HEK293T (cell line): ENCODE data around the gene PGM5.

Experiments used
- CTCF ChIA-PET: fragments of 350-600 bp; formaldehyde crosslinking; extraction: SDS; loops from one replicate; lab custom pipeline; 2021; ENCODE audit warnings: antibody characterized with exemption, inconsistent platforms; lab: Yijun Ruan, JAX
- POLR2A ChIA-PET: fragments of 350-600 bp; formaldehyde crosslinking; extraction: SDS; loops from one replicate; lab custom pipeline; 2020; ENCODE audit warnings: antibody characterized with exemption, inconsistent platforms; lab: Yijun Ruan, JAX
- DNase-seq: peaks from one replicate; pipeline ENCODE4 v3.0.0; 2012; ENCODE audit warnings: mixed read lengths; ENCODE audit errors: extremely low spot score
- ARNT ChIP-seq: fragments of 450-650 bp; IDR thresholded peaks from 2 replicates; pipeline ENCODE4 v1.6.1; 2017; ENCODE audit warnings: mild to moderate bottlenecking
- BHLHE40 ChIP-seq: fragments of 450-650 bp; IDR thresholded peaks from 2 replicates; pipeline ENCODE4 v1.6.1; 2016; ENCODE audit warnings: mild to moderate bottlenecking, moderate library complexity, borderline replicate concordance
- CTBP1 ChIP-seq: fragments of 450-650 bp; IDR thresholded peaks from 2 replicates; pipeline ENCODE4 v1.6.1; 2016; ENCODE audit warnings: borderline replicate concordance
- ELF4 ChIP-seq: fragments of 450-650 bp; IDR thresholded peaks from 2 replicates; pipeline ENCODE4 v1.6.1; 2017; ENCODE audit warnings: antibody characterized with exemption
- FOXA1 ChIP-seq: fragments of 450-650 bp; IDR thresholded peaks from 2 replicates; pipeline ENCODE4 v1.6.1; 2016; ENCODE audit warnings: mild to moderate bottlenecking
- FOXK2 ChIP-seq: fragments of 450-650 bp; IDR thresholded peaks from 2 replicates; pipeline ENCODE4 v1.6.1; 2016; ENCODE audit warnings: mild to moderate bottlenecking
- FOXM1 ChIP-seq: fragments of 450-650 bp; IDR thresholded peaks from 2 replicates; pipeline ENCODE4 v1.6.1; 2017; ENCODE audit warnings: mild to moderate bottlenecking, borderline replicate concordance
- HDGF ChIP-seq: fragments of 450-650 bp; IDR thresholded peaks from 2 replicates; pipeline ENCODE4 v1.6.1; 2017; ENCODE audit warnings: antibody characterized with exemption, borderline replicate concordance
- L3MBTL2 ChIP-seq: fragments of 450-650 bp; conservative IDR thresholded peaks from 2 replicates; pipeline ENCODE4 v1.6.1; 2016; ENCODE audit warnings: mild to moderate bottlenecking
- LEF1 ChIP-seq: fragments of 450-650 bp; IDR thresholded peaks from 2 replicates; pipeline ENCODE4 v1.6.1; 2017; ENCODE audit warnings: mild to moderate bottlenecking, borderline replicate concordance
- NFRKB ChIP-seq: fragments of 450-650 bp; IDR thresholded peaks from 2 replicates; pipeline ENCODE4 v1.6.1; 2016; ENCODE audit warnings: mild to moderate bottlenecking, moderate library complexity
- SP1 ChIP-seq: fragments of 450-650 bp; IDR thresholded peaks from 2 replicates; pipeline ENCODE4 v1.6.1; 2017
- SUZ12 ChIP-seq: fragments of 450-650 bp; IDR thresholded peaks from 2 replicates; pipeline ENCODE4 v1.6.1; 2016; ENCODE audit warnings: mild to moderate bottlenecking
- TARDBP ChIP-seq: fragments of 450-650 bp; IDR thresholded peaks from 2 replicates; pipeline ENCODE4 v1.6.1; 2016
- ZNF384 ChIP-seq: fragments of 450-650 bp; IDR thresholded peaks from 2 replicates; pipeline ENCODE4 v1.6.1; 2016
- TF ChIP-seq, protein P1 (sequence below): fragments of 450-650 bp; IDR thresholded peaks from 2 replicates; pipeline ENCODE4 v1.6.1; 2016

The PGM5 gene

DNA sequence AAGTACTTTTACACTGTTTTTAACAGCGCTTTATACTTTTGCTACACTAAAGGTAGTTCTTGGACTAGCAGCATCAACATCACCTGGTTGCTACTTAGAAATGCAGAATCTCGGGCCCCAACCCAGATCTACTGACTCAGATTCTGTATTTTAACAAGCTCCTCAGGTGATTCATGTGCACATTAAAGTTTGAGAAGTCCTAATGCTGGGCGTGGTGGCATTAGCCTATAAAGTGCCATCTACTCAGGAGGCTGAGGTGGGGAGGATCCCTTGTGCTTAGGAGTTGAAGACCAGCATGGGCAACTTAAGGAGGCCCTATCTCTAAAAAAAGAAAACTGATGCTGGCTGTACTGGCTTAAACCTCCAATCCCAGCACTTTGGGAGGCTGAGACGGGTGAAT is 157.6 kb downstream of the PGM5 start:
- ChIA-PET POLR2A (no interaction called here), CTCF (no interaction called here)
- DNase-seq: no peak
- TF ChIP-seq ARNT: no peak

DNA sequence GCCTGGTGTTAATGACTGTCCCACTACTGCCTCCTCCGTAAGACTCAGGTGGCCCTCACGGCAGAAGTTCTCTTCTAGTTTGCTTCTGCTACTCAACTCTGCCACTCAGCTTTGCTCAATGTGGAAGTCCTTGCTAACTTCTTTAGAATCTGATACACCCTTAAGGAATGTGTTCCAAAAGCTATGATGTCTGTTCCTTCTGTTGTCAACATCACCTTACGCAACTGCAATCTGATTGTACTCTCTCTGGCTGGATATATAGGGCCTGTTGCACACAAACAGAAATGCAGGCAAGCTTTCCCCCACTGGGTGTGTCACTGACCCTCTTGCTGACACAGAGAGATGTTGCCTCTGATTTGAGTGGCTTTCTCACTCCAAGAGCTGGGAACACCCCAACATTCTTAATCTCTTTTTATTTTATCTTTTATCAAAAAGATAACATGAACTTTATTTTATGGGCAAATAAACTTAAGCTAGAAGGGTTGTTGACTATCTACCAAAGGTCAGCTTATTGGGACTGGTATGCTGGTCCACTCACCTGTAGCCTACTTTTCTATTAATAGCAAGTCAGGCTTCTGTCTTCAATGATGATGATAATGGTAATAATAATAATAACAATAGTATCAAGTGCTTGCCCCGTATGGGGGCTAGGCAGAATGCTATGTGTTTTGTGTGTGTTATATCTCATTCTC is 159.1 kb downstream of the PGM5 start:
- TF ChIP-seq FOXK2 (no peak), ARNT (no peak)
- ChIA-PET POLR2A (no interaction called here), CTCF (no interaction called here)
- DNase-seq: no peak

DNA sequence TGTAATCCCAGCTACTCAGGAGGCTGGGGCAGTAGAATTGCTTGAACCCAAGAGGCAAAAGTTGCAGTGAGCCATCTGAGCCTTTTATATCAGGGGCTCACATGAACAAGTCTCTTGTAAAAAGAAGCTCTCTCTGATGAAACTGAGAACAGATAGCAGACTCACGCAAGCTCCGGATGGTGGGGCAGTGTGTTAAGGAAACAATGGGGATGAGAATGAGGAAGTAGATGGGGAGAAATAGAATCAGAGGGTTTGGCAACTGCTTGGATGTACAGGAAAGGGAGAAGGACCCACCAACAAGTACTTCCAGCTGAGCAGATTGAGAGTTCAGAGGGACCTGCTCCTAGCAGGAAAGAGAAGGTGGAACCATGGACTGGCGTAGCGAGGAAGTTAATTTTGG is 165.7 kb downstream of the PGM5 start:
- no peak for TF ChIP-seq SUZ12
- TF ChIP-seq ELF4: no peak
- TF ChIP-seq FOXK2: no peak
- no peak for TF ChIP-seq NFRKB
- TF ChIP-seq HDGF: no peak
- no peak for TF ChIP-seq LEF1
- TF ChIP-seq TARDBP: no peak
- no peak for TF ChIP-seq L3MBTL2
- no peak for TF ChIP-seq FOXM1
- no peak for TF ChIP-seq CTBP1
- ChIA-PET POLR2A (no interaction called here), CTCF (no interaction called here)
- no peak for DNase-seq

- TF ChIP-seq FOXA1: no peak
- no peak for TF ChIP-seq BHLHE40
- no peak for TF ChIP-seq NFRKB
- no peak for TF ChIP-seq CTBP1
- TF ChIP-seq ZNF384: no peak
- no peak for TF ChIP-seq SUZ12
- no peak for TF ChIP-seq FOXK2
- no peak for TF ChIP-seq HDGF
- TF ChIP-seq LEF1: no peak
- TF ChIP-seq SP1: no peak
- no peak for TF ChIP-seq FOXM1
- TF ChIP-seq, protein P1, sequence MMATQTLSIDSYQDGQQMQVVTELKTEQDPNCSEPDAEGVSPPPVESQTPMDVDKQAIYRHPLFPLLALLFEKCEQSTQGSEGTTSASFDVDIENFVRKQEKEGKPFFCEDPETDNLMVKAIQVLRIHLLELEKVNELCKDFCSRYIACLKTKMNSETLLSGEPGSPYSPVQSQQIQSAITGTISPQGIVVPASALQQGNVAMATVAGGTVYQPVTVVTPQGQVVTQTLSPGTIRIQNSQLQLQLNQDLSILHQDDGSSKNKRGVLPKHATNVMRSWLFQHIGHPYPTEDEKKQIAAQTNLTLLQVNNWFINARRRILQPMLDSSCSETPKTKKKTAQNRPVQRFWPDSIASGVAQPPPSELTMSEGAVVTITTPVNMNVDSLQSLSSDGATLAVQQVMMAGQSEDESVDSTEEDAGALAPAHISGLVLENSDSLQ: no peak
- no peak for TF ChIP-seq ELF4
- no peak for TF ChIP-seq ARNT
- no peak for TF ChIP-seq TARDBP
- POLR2A ChIA-PET: no interaction called here
- DNase-seq: no peak
- CTCF ChIA-PET: interaction anchor here (0.6 kb wide), 1 partner anchor 66 kb away, joined by 3 read pairs; no protein-coding TSS in a partner anchor
Observed at GRCh38 chr9:68522954-68523353, 166.5 kb downstream of the PGM5 start.

DNA sequence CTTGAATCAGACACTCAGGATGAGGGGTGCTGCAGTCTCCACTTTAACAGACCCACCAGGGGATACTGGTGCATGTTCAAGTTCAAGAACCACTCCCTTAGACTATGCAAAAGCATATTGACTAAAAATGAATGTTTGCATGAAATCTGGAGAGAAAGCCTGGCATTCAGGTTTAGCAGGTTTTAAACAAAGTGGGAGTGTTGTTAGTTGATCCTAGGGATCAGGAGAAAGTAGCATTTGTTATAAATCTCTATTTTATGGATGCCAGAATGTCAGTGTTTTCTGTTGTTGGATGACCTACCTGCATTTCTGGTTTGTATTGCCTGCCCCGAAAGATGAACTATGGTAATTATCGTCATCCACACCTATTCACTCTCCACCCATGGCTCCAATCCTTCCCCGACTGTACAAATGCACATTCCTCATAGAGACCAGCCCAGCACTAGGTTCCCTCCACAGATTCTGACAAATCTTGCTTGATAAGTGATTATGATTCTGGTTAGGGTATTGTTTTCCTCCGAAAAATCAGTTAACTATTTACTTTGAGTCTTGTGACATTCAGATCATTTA is 167.0 kb downstream of the PGM5 start:
- TF ChIP-seq FOXA1: no peak
- no peak for TF ChIP-seq ELF4
- TF ChIP-seq FOXM1: no peak
- no peak for TF ChIP-seq ARNT
- TF ChIP-seq SUZ12: no peak
- TF ChIP-seq, protein P1: no peak
- TF ChIP-seq LEF1: no peak
- no peak for TF ChIP-seq ZNF384
- no peak for DNase-seq
- POLR2A ChIA-PET: no interaction called here
- CTCF ChIA-PET: no interaction called here

GRCh38 chr9:68530618-68531017 is 174.2 kb downstream of the PGM5 start:
- POLR2A ChIA-PET: interaction anchor here (0.6 kb wide), 1 partner anchor 96 kb away, joined by 3 read pairs; no protein-coding TSS in a partner anchor
- no peak for DNase-seq
- CTCF ChIA-PET: no interaction called here
- TF ChIP-seq TARDBP (no peak), L3MBTL2 (no peak)

GRCh38 chr9:68532131-68532530 is 175.7 kb downstream of the PGM5 start:
- ChIA-PET CTCF (no interaction called here), POLR2A (no interaction called here)
- TF ChIP-seq L3MBTL2: no peak
- TF ChIP-seq SP1: no peak
- TF ChIP-seq LEF1: no peak
- DNase-seq: no peak

DNA sequence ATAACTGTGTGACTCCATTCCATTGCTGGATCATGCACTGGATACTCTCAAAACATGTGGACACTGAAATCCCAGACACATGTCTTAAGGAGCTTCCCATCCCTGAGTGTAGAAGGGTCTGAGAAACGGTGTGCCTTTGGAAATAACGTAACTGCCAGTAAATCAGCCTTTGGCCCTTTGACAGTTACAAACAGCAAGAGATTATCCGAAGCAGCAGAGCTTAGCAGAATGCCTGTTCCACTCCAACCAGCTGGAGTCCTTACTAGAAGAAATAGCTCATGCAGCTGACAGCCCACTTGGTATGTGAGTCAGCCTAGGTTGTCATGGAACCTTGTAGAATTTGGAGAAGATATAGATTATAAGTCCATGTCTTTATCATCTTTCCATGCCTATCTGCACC is 177.3 kb downstream of the PGM5 start:
- TF ChIP-seq FOXA1: no peak
- TF ChIP-seq CTBP1: no peak
- TF ChIP-seq, protein P1: no peak
- no peak for TF ChIP-seq BHLHE40
- no peak for TF ChIP-seq LEF1
- ChIA-PET CTCF (interaction anchor here (0.5 kb wide), 1 partner anchor 21 kb away, joined by 4 read pairs; no protein-coding TSS in a partner anchor), POLR2A (no interaction called here)
- DNase-seq: no peak
